SKM-1 (cell line): ENCODE data around the gene VWA3A.
"Not testable (repeated sequence)": the region's sequence is repeated elsewhere in the genome, so short reads cannot be mapped to it uniquely, and the experiment has no call there.

Source experiments
- DNase-seq: peaks from one replicate; lab custom pipeline; 2025; ENCODE audit not compliant: unreplicated experiment; lab: John Stamatoyannopoulos, UW

The VWA3A gene

GRCh38 chr16:22092143-22092933 lies at the start of gene VWA3A:
Gene VWA3A, plus strand, starts transcription at chr16:22092541. Its CDS starts 97 bp downstream, at chr16:22092638.
- no peak for DNase-seq

GRCh38 chr16:22043882-22044281 lies 48.5 kb upstream of the VWA3A start:
- not testable (repeated sequence) for DNase-seq

GRCh38 chr16:22045888-22046287 lies 46.5 kb upstream of the VWA3A start:
- DNase-seq: not testable (repeated sequence)

- no peak for DNase-seq
These were observed 41.4 kb upstream of the VWA3A start for GRCh38 chr16:22050963-22051362.

- DNase-seq: no peak
These were observed 39.4 kb upstream of the VWA3A start for GRCh38 chr16:22052980-22053379.

GRCh38 chr16:22053921-22054341 lies 38.4 kb upstream of the VWA3A start:
- DNase-seq: no peak

DNA sequence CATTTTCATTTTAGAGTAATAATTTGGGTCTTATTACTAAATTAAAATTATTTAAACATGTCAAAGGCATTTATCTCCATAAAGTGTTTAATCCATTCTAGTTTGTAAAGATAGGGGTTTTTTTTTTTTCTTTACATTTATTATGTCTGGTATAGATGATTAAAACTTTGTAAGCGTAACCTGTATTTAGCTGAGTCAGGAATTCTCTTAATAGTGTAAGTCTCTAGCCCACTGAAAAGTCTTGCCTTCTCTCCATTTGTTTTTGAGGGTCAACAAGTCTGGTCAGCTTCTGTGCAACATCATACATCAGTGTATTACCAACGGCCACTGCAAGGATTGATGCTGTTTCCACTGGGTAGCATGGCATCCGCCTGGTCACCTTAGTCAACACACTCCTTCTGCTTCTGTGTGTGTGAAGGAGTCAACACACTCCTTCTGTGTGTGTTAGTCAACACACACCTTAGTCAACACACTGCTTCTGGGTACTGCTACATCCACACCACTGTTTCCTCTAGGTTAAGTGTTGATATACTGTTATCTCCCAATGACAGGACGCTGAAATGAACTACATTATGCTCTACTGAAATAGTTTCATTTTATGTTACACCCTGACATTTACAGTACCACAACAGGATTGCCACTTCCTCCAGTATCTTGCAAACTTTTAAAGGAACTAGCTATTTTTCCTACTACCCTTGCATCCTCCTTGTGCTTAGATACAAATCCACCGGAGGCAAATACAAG lies 37.3 kb upstream of the VWA3A start:
- no peak for DNase-seq

DNA sequence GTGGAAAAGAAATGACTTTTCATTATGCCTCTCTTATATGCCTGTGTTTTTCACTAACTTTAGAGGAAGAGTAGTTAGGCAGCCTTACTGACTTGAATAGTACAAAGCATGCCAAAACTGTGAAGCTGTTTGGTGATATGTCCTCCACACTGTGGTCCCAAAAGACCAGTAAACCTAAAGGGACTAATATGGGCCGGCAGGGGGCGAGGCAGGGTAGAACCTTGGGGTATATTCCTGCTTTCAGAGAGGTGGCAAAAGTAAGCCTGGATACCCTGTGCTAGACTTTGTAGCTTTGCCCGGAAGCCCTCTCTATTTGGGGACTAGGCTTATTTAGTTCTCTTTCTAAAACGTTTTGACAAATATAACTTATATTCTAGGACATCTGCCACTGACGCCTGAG lies 36.5 kb upstream of the VWA3A start:
- no peak for DNase-seq

GRCh38 chr16:22063888-22064467 lies 28.4 kb upstream of the VWA3A start:
- no peak for DNase-seq

DNA sequence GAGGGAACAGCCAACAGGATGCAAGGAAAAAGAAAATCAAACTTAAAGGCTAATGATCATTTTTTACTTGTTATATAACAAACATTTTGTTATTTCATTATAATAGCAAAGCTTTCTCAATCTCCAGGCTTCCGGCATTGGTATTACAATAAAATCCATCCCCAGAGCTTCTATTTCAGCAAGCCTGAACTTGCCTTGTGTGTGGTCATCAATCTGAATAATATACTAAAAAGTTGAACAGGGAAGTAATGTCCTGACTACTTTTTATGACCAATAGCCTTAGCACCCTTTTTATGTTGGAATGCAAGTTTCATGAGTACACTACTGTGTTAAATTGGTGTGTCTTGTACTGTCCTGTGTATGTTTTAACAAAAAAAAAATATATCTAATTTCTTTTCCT lies 27.1 kb upstream of the VWA3A start:
- no peak for DNase-seq

GRCh38 chr16:22070361-22071330 lies 21.7 kb upstream of the VWA3A start:
- DNase-seq: no peak

GRCh38 chr16:22071331-22071910 lies 20.9 kb upstream of the VWA3A start:
- DNase-seq: no peak

- no peak for DNase-seq
These were observed 19.0 kb upstream of the VWA3A start for GRCh38 chr16:22073350-22073749.

DNA sequence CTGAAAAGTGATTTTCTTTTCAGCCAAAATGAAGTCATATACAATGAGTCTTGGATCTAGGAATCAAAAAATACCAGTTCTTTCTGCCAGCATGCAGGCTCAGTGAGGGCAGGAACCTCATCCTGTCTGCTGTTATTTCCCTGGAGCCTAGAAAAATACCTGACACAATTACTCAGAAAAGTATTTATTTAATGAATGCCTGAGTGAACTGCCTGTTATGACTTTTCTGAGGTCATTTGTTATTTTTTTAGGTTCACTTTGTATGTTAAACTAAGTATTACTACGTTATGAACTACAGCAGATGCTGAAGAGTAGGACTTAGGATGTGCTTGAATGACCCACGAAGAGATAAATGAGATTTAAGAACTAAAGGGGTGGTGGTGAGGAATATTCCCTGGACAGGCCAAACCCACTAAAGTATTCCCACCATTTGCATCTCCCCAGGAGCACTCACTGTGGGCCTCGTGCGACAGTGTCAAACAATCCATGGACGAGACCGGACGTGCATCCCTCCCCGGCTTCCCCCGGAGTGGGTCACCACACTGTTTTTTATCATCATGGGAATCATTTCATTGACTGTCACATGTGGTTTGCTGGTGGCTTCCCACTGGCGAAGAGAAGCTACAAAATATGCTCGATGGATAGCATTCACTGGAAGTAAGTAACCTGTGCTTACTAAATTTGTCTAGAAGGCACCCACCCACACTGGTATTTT lies 17.1 kb upstream of the VWA3A start:
- DNase-seq: no peak

DNA sequence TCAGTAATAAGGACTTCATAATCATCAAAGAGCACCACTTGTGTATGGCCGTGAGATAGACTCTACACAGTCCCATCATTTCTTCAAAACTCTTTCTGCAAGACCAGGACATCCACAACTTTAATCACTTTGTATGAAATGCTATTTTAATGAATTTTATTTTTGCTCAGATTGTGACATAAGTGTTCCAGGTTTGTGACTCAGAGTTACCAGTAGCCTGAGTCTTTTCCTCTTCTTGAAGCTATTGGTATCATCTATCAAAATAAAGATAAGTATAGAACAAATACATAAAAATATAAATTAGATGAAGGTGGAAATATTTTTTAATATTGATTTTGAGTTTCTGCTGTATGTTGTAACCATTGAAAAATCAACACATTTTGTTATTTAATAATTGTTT lies 16.6 kb upstream of the VWA3A start:
- DNase-seq: no peak

DNA sequence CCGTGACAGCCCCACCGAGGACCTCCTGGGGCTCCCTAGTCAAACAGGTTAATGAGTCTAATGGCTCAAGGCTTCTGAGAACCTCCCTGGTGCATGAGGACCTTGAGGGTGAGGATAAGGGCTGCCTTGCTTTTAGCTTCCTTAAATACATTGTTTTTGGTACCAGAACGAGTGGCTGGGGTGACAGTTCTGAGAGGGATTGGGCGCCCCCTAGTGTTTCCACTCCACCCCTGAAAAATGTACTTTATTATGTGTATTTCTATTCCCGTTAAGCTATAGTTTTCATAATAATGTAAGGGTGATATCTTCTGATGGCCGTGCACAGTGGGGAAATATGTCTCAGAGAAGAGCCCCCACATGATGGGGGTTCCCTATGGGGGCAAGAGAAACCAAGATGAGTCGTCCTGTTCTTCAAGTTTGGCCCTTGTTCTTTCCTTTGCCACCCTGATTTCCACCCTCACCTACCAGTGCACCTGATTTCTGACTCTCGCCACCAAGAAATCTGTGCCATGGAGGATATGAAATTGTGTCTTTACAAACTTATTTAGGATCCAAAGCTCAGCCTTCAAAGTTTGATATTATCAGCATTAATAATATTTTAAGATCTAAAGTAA lies 14.5 kb upstream of the VWA3A start:
- peak; percentile 73 for DNase-seq

GRCh38 chr16:22078656-22079055 lies 13.7 kb upstream of the VWA3A start:
- no peak for DNase-seq

- DNase-seq: no peak
These were observed 11.3 kb upstream of the VWA3A start for GRCh38 chr16:22081050-22081449.

DNA sequence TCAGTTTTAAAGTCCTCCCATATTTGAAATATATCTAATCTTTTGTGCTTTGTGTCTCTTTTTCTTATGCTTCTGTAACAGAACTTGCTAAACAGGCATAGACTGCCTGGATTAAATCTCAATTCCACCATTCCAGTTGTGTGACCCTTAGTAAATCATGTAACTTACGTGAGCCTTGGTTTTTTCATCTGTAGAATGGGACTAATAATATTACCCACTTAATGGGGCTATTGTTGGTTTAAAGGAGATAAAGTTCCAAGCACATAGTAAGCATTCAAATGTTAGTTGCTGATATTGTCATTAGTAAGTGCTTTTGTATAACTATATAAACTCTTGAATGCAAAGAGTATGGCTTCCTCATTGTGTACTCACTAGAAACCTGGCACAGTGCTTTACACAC lies 5.9 kb upstream of the VWA3A start:
- DNase-seq: no peak
